ENCODE data around the gene IGFBP6. TPM values are rescaled to one million over a fixed set of nuclear protein-coding genes. Genes with fewer than 3 reads are reported as not detected.

Gene IGFBP6
- total RNA-seq, 1 experiment from 2014 or later: 6.4 TPM

GRCh38 chr12:53069621-53070410 is 27.7 kb upstream of the IGFBP6 start:
- DNase-seq (ENCODE audit: low spot score): no peak
- Mint-ChIP-seq H3K4me1 (peaks cover 28% of the 10 kb centered on the region), H3K4me3 (no peak overlapping the region), H3K27me3 (ENCODE audit: low read depth) (peaks cover 3% of the 10 kb centered on the region), H3K9me3 (no peaks in the 10 kb centered on the region), H3K27ac (no peak overlapping the region), H3K36me3 (peaks cover 7% of the 10 kb centered on the region; the same call in 1 of the 2 replicates)
- POLR2A ChIA-PET: interaction anchor here (1.0 kb wide), 1 partner anchor 9 kb away, joined by 3 read pairs; the partner anchor contains the start of gene SPRYD3
- CTCF ChIA-PET: interaction anchor here (1.0 to 7.8 kb wide), 11 partner anchors 9 to 283 kb away, joined by 3 to 97 read pairs (median 4); partner anchors contain the start of genes AAAS, IGFBP6, ITGB7 and SPRYD3
- TF ChIP-seq ZNF416 (CRISPR knock-in tag; IDR thresholded peaks at IDR 0.05) (no peak), ZBTB43 (CRISPR knock-in tag; IDR thresholded peaks at IDR 0.05) (no peak), RORB (CRISPR knock-in tag; IDR thresholded peaks at IDR 0.05) (no peak), SMAD4 (CRISPR knock-in tag; IDR thresholded peaks at IDR 0.05) (no peak), SMAD3 (CRISPR knock-in tag; IDR thresholded peaks at IDR 0.05; ENCODE audit: borderline replicate concordance) (no peak), GRHL2 (CRISPR knock-in tag; IDR thresholded peaks at IDR 0.05; ENCODE audit: insufficient replicate concordance, severe bottlenecking) (no peak), NFATC4 (CRISPR knock-in tag; IDR thresholded peaks at IDR 0.05) (no peak), CREM (CRISPR knock-in tag; IDR thresholded peaks at IDR 0.05) (no peak), TEAD4 (CRISPR knock-in tag; IDR thresholded peaks at IDR 0.05) (no peak), FOXP4 (CRISPR knock-in tag; IDR thresholded peaks at IDR 0.05) (no peak), OVOL2 (CRISPR knock-in tag; IDR thresholded peaks at IDR 0.05; ENCODE audit: borderline replicate concordance) (no peak), ATF1 (CRISPR knock-in tag; IDR thresholded peaks at IDR 0.05) (no peak)
- TF ChIP-seq, protein P1, sequence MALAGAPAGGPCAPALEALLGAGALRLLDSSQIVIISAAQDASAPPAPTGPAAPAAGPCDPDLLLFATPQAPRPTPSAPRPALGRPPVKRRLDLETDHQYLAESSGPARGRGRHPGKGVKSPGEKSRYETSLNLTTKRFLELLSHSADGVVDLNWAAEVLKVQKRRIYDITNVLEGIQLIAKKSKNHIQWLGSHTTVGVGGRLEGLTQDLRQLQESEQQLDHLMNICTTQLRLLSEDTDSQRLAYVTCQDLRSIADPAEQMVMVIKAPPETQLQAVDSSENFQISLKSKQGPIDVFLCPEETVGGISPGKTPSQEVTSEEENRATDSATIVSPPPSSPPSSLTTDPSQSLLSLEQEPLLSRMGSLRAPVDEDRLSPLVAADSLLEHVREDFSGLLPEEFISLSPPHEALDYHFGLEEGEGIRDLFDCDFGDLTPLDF (CRISPR knock-in tag; IDR thresholded peaks at IDR 0.05): no peak
- TF ChIP-seq, protein P2, sequence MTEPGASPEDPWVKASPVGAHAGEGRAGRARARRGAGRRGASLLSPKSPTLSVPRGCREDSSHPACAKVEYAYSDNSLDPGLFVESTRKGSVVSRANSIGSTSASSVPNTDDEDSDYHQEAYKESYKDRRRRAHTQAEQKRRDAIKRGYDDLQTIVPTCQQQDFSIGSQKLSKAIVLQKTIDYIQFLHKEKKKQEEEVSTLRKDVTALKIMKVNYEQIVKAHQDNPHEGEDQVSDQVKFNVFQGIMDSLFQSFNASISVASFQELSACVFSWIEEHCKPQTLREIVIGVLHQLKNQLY (CRISPR knock-in tag; IDR thresholded peaks at IDR 0.05): no peak
- TF ChIP-seq, protein P3, sequence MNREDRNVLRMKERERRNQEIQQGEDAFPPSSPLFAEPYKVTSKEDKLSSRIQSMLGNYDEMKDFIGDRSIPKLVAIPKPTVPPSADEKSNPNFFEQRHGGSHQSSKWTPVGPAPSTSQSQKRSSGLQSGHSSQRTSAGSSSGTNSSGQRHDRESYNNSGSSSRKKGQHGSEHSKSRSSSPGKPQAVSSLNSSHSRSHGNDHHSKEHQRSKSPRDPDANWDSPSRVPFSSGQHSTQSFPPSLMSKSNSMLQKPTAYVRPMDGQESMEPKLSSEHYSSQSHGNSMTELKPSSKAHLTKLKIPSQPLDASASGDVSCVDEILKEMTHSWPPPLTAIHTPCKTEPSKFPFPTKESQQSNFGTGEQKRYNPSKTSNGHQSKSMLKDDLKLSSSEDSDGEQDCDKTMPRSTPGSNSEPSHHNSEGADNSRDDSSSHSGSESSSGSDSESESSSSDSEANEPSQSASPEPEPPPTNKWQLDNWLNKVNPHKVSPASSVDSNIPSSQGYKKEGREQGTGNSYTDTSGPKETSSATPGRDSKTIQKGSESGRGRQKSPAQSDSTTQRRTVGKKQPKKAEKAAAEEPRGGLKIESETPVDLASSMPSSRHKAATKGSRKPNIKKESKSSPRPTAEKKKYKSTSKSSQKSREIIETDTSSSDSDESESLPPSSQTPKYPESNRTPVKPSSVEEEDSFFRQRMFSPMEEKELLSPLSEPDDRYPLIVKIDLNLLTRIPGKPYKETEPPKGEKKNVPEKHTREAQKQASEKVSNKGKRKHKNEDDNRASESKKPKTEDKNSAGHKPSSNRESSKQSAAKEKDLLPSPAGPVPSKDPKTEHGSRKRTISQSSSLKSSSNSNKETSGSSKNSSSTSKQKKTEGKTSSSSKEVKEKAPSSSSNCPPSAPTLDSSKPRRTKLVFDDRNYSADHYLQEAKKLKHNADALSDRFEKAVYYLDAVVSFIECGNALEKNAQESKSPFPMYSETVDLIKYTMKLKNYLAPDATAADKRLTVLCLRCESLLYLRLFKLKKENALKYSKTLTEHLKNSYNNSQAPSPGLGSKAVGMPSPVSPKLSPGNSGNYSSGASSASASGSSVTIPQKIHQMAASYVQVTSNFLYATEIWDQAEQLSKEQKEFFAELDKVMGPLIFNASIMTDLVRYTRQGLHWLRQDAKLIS (CRISPR knock-in tag; IDR thresholded peaks at IDR 0.05; ENCODE audit: borderline replicate concordance): no peak
- TF ChIP-seq, protein P4, sequence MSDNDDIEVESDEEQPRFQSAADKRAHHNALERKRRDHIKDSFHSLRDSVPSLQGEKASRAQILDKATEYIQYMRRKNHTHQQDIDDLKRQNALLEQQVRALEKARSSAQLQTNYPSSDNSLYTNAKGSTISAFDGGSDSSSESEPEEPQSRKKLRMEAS (CRISPR knock-in tag; IDR thresholded peaks at IDR 0.05): no peak
- ATAC-seq: no peak; the same call in 1 of the 2 replicates

All from WTC11 (cell line).